NCI-H1694 treated with DMSO at 0.1 percent for 48 hours (cell line): ENCODE results near the gene S100A6.
"Not testable (repeated sequence)": the region's sequence is repeated elsewhere in the genome, so short reads cannot be mapped to it uniquely, and the experiment has no call there.

Experiments used
- DNase-seq: peaks from one replicate; lab custom pipeline; 2025; lab: John Stamatoyannopoulos, UW

S100A6 gene

DNA sequence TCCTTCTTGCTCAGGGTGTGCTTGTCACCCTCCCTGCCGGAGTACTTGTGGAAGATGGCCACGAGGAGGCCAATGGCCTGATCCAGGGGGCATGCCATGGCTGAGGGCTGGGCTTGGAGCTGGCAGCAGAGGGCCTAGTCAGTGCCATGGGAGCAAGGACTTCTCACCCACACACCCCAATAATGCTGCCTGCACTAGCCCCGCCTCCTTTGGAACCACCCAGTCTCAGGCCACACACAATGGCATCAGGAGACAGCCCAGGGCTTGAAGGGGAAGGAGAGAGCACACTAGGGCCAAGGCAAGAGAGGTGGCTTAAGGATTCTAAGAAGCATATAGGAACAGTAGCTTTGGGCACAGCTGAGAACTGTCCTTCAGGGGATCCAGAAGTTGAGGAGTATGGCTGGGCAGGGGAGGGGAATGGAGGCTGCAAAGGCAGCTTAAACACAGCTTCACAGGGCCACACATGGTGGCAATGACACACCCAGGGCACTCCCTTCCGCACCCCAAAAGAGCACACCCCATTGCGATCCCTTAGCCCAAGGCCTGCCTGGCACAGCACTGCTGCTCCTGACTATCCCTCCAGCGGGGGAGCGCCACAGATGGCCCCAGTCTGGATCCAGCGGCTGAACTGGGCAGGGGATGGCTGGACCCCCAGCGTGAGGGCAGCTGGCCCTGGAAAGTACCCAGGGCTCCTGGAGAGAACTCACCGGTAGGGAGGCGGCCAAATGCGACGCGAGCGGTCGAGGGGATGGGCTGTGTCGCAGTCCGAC lies at the start of gene S100A6:
Gene S100A6, minus strand, starts transcription at position 750 of the 770 bp plus-strand sequence. Its CDS starts 652 bp downstream, at position 98.
- DNase-seq: no peak

DNA sequence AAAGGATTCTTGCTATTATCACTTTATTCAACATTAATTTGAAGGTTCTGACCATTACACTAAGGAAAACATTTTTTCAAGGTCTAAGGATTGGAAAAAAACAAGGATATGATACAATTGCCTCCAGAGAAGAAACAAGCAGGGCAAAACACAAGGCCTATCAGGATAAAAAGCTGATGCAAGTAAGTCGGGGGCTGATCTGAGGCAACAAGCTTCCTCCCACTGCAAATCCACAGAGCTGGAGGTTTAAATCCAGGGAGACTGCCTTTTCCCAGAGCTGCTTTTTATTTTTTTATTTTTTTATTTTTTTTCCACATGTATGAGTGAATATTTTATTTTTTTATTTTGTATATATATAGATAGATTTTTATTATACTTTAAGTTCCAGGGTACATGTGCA lies 49.2 kb upstream of the S100A6 start:
- DNase-seq: no peak

DNA sequence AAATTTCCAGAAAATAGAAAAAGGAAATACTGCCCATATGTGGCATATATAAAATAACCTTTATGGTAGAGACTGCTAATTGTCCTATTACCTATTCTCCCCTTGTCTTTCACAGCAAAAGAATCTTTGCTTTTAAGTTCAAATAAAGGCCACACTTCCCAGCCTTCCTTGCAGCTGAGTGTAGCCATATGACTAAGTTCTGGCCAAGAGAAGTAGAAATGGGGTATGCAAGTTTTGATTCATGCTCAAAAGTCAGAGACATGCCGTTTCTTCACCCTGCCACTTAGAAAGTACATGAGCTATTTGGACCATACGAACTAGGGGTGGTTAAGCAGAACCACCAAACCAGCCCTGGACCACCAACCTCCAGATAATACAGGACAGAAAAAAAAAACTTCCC lies 48.2 kb upstream of the S100A6 start:
- DNase-seq: no peak

DNA sequence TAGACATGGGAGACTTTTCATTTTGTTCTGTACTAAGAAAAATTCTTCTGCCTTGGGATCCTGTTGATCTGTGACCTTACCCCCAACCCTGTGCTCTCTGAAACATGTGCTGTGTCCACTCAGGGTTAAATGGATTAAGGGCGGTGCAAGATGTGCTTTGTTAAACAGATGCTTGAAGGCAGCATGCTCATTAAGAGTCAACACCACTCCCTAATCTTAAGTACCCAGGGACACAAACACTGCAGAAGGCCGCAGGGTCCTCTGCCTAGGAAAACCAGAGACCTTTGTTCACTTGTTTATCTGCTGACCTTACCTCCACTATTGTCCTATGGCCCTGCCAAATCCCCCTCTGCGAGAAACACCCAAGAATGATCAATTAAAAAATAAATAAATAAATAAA lies 47.7 kb upstream of the S100A6 start:
- DNase-seq: not testable (repeated sequence)

DNA sequence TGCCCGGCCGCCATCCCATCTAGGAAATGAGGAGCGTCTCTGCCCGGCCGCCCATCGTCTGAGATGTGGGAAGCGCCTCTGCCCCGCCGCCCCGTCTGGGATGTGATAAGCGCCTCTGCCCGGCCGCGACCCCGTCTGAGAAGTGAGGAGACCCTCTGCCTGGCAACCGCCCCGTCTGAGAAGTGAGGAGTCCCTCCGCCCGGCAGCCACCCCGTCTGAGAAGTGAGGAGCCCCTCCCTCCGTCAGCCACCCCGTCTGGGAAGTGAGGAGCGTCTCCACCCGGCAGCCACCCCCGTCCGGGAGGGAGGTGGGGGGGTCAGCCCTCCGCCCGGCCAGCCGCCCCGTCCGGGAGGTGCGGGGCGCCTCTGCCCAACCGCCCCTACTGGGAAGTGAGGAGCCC lies 47.0 kb upstream of the S100A6 start:
- DNase-seq: not testable (repeated sequence)

DNA sequence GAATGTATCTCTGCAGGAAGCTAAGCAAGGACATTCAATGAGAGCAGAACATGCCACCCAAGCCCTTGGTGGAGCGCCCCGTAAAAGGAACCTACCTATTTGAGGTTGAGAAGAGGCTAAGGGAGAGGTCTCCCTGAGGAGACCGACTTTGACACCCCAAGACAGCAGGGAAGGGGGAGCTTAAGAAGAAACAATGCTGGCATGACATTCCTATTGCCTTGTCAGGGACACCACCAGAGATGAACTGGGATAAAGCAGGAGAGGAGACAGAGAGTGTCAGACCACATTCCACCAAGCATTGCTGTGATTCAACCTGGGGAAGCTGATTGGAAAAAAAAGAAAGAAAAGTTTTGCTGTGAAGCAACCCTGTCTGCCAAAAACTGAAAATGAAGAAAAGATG lies 43.1 kb upstream of the S100A6 start:
- no peak for DNase-seq

DNA sequence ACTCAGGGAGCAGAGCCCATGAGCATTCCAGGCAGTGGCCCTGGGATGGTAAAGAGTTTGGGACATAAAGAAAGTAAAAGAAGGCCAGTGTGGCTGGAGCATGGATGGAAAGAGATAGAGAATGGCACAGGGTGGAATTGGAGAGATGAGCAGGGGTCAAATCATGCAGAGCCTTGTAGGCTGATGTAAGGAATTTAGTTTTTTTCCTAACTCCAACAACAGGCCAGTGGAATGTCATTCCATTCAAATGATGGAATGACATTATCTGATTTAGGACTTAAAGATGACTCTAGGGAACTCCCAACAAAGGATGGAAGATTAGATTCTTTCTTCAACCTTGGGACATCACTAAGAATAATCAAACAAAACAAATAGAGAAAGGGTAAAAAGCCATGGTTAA lies 42.7 kb upstream of the S100A6 start:
- no peak for DNase-seq

DNA sequence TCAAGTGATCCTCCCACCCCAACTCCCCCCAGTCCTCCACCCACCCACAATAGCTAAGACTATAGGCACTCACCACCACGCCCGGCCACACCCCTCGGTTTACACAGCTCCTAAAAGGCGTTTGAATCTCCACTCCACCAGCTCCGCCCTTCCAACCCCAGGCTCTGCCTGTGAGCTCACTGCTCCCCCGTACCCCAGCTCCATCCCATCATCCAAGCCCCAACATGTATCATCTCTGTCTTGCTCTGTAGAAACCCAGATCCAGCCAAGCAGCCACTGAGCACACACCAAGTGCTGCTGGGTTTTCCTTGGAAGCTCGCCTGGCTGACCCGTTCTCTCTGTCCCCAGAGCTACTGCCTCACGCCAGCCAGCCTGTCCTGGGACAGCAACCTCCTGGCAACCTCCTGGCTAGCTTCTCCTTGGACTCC lies 41.8 kb upstream of the S100A6 start:
- DNase-seq: no peak

DNA sequence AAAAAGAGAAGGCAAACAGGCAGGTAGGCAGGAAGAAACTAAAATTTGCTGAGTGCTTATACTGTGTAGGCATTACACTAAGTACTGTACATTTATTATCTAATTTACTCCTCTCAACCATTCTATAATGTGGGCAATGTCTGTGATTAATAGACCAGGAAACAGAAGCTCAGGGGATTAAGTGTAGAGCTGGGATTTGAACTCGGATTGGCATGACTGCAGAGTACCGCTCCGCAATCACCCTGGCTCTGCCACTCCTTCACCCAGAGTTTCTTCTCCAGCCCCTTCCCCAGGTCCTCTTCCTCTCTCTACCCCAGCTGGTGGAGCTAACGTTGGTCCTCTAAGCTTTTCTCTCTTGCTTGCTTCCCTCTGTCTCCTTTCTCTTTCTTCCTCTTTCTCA lies 41.3 kb upstream of the S100A6 start:
- no peak for DNase-seq

DNA sequence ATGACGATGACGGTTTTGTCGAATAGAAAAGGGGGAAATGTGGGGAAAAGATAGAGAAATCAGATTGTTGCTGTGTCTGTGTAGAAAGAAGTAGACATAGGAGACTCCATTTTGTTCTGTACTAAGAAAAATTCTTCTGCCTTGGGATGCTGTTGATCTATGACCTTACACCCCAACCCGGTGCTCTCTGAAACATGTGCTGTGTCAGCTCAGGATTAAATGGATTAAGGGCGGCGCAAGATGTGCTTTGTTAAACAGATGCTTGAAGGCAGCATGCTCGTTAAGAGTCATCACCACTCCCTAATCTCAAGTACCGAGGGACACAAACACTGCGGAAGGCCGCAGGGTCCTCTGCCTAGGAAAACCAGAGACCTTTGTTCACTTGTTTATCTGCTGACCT lies 39.7 kb upstream of the S100A6 start:
- DNase-seq: not testable (repeated sequence)

DNA sequence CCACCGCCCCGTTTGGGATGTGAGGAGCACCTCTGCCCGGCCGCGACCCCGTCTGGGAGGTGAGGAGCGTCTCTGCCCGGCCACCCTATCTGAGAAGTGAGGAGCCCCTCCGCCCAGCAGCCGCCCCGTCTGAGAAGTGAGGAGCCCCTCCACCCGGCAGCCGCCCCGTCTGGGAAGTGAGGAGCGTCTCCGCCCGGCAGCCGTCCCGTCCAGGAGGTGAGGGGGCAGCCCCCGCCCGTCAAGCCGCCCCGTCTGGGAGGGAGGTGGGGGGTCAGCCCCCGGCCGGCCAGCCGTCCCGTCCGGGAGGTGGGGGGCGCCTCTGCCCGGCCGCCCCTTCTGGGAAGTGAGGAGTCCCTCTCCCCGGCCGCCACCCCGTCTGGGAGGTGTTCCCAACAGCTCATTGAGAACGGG lies 39.3 kb upstream of the S100A6 start:
- DNase-seq: not testable (repeated sequence)

DNA sequence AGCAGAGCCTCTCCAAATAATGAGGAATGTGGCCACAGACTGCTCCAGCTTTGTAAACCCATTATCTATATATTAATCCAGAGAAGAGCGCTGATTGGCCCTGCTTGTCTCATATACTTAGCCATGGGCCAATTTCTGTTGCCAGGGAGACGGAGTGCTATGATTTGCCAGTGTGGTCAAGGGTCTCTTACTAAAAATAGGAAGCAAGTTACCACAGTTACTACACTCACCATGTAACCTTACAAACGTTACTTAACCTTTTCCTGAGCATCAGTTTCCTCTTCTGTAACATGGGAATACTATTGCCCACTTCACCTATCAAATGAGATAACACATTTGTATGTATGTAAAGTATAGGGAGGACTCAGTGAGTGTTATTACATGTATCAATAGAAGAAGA lies 37.6 kb upstream of the S100A6 start:
- DNase-seq: no peak

DNA sequence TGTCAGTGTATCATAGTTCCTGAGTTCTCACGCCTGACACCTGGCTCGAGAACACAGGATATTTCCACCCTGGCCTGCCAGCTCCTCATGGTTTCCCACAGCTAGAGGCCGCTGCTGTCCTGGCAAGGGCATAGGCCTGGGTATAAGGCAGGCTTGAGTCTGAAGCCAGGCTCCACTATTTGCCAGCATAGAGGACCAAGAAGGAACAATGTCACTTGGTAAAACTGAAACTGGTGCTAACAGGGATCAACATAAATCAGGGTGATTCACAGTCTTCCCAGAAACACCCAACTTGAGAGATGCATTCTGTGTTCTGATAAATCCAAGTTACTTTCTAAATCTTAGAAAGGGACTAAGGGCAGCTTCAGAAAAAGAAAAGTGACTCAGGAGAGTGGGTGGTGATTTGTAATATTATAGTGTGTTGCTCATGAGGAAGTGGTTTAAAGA lies 36.8 kb upstream of the S100A6 start:
- peak; percentile 74 for DNase-seq

DNA sequence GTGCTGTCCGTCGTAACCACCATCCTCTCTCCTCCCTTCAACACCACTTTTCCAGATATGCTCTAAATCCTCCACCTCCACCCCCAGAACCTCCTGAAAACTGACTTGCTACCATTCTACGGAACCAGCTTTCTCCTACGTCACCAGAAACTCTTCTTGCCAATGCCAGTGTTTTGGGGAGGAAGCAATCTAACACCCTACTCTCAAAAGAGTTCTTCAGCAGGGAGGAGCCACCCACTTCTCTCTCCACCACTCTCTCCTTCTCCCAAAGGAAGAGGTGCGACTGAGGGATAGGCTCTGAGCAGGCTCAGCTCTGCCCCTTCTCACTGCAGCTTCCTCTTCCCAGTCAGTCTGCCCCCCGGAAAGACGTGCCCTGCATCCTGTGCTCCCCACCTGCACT lies 35.9 kb upstream of the S100A6 start:
- no peak for DNase-seq

DNA sequence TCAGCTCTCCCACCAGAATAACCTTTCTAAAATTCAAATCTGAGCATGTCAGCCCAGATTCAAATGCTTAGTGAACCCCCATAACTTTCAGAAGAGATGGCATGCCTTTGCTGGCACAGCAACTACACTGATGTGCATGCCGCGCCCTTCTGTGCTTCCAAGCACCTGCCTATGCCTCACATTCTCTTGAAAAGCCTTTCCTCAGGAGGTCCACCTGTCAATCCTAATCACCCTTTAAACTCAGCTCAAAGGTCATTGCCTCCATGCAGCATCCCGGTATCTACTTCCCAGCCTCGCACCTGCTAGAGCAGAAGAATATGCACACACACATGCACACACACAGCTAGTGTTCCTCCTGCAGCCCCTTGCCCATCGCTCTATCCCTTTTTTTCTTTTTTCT lies 35.1 kb upstream of the S100A6 start:
- no peak for DNase-seq

DNA sequence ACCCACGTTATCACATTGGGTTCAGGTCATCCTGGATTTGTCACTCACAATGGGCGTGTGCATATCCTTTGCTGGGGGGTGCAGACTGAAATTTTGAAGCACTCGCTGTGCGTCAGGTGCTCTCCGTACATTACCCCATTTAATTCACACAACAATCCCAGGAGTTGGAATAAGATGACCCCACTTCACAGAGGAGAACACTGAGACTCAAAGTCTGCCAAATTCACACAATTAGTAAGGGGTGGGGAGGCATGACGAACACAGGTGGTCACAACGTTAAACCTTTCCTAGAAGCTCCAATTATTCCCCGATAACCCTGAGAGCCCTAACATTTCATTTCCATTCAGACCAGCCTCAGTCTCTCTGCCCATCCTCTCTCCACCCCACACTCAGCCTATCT lies 33.7 kb upstream of the S100A6 start:
- DNase-seq: no peak

DNA sequence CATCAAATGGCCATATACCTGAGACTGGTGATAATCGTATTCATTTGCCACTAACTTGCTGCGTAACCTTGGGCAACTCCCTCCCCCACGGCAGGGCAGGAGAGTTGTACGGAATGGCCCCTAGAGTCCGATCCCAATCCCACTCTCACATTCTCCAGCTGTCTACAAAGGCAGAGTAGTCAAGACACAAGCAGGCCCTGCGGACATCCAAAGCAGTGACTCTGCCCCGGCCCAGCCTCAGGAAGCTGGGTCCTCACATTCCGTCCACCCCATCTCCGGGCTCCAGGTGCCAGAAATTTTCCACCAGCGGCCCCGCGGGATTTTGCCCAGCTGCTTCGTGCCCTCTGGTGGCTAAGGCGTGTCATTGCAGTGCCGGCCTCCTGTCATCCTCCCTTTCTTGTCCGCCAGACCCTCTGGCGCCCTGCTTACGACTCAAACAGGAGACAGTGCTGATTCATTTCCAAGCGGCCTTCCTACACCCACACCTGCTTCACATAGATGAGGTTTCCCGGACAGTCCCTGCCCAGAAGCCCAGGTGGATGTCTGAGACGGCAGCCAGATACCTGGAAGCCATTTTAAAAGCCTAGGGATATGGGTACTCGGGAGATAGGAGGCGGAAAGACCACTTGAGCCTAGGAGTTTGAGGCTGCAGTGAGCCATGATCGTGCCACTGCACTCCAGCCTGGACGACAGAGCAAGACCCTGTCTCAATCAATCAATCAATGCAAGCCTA lies 32.7 kb upstream of the S100A6 start:
- peak; percentile 94 for DNase-seq

DNA sequence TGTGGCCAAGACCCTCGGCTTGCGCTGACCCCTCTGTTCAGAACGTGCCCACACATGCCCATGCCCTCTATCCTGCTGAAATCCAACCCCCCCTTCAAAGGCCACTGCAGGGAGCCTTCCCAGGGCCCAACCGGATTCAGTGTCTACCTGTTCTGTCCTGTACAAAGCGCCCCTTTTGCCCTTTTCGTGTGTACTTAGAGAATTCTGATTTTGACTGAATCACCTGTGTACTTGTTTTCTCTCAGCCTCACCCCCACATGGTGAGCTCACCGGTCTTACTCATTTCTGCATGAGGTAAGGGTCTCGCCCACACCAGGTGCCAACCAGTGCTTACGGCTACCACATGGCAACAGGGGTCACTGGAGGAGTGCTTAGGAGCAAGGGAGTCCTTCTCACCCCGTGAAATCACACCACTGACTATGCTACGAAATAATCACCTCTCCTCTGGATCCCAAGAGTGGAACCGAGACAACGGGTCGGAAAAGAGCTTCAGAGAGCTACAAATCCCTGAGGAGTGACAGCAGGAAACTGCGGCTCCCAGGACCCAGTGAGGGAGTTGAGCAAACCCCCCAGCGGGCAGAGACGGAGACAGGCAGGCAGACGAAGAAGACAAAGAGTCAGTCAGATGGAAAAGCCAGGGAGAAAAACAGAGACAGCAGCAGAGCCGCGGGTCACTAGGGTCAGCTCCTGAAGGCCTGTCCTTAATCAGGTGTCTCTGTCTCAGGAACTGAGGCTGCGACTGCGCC lies 32.0 kb upstream of the S100A6 start:
- peak; percentile 77 for DNase-seq

DNA sequence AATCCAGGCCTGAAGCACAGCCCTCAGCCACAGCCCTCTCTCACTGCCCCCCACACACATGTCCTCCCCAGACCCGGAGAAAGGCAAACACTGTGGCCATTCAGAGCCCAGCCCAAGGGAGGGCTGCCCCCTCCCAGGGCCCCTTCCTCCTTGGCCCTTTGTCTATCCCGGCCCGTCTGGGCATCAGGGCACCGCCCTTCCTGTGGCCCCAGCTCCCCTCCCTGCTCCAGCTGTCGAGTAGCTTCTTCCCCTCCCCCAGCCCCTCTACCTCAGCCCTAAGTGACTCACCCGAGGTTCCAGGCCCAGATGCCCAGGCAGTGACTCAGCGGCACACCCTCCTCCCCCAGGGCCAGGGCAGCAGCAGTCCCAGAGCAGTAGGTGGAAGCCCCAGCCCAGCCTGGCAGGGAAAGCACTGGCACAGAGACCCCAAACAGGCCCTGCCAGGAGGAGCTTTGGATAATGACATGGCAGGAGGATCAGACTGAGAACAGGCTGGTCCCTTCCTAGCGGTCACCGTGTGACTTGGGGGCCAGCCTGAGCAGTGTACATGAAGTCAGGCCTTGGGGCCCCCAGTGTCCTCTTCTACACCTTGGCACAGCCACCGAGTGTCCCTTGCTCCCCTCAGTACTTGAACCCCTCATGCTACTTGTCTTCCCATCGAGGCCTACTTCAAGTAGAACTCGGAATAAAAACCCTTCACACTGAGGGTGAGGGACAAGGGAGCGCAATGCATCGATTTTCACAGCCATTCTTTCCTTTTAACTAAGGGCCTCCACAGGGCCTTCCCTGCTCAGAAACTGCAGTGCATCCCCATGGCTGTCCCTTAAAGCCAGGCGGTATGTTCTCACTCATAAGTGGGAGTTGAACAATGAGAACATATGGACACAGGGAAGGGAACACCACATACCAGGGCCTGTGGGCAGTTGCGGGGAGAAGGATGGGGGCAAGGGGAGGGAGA lies 30.9 kb upstream of the S100A6 start:
- peak; percentile 98 for DNase-seq

DNA sequence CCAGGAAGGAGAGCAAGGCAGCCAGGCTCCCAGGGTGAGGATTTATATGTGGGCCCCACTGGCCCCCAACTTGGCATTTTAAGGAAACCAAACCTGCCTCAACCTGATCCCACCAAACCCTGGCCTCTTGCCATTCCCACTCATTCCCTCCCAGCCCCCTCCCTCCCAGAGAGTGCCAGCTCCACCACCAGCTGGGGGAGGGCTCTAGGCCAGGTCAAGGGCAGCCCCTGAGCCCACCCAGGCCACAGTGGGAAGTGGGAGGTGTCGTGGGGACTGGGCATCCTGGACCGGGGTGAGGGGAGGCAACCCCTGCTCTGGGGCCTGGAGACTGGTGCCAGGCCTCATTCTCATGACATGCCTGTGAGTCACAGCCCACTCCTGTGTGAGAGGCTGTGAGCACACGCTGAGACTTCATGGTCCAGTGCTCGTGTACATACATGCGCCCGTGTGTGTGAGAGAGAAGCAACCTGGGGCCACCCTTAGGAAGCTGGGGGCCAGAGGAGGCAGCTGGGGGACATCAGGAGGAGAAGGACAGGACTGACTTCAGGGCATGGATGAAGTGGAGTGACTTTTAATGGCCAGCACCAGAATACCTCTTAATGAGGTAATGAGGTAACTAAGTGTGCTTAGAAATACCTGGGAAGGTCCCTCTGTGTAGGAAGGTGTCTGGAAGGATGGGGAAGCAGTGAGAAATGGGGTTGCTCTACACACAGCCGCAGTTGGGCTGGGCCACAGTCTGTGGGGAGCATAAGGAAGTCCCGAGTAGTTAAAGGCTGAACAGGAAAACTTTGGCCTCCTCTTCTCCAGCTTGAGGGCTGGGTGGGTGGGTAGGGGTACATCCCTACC lies 30.0 kb upstream of the S100A6 start, which contains the start of gene S100A2:
Gene S100A2, minus strand, starts transcription at position 316 of the 846 bp plus-strand sequence. CDS start 1,967 bp downstream, outside the sequence.
- peak; percentile 81 for DNase-seq
